ENCODE results near the gene CDKN1C. TPM values are rescaled to one million over a fixed set of nuclear protein-coding genes. Genes with fewer than 3 reads are reported as not detected.
A peak's percentile ranks its signal among the peaks of the same experiment; 100 is the strongest.

Gene CDKN1C
- total RNA-seq, 1 experiment from 2014 or later: 5.1 TPM

DNA sequence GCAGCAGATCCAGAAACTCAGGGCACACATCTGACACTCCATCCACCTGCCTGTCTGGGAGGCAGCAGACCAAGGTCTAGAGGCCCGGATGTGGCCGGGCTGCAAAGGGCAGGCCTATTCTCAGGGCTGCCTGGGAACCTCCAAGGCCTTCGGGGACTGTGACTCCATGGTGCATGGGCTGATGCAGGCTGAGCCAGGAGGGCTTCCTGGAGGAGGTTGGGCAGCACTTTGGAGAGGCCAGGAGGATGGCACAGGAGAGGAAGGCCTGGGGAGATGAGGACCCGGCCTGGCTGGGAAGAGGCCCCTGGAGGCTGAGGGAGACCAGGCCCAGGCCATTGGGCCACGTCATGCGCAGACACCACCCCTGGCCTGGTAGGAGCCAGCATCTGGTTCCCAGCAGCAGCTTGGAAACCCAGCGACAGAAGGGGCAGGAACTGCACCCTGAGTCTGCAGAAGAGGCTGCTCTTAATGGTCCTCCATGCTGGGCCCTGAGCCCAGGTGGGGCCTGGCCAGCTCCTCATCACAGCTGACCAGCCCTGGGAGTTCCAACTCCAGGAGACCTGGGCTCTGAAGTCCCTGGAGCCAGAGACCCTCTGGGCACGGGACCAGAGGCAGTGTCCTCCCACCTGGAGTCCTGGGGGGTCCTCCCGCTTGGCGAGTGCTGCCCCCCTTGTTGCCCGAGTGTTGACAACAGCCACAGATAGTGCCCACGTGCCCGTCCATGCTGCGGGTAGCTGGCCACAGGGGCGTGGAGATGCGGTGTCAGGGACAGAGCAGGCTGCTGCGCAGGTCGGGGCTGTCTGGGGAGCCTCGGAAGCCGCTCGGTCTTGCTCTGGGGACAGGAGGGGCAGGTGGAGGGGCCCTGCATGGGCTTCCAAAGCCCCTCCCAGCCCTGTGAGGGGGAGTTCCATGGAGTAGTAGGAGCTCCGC is 38.1 kb upstream of the CDKN1C start:
- DNase-seq (ENCODE audit: low read depth): no peak

- DNase-seq (ENCODE audit: low read depth): no peak
Measured at GRCh38 chr11:2922655-2923054, 37.1 kb upstream of the CDKN1C start.

- no peak for DNase-seq (ENCODE audit: low read depth)
Measured at GRCh38 chr11:2921742-2922493, 36.3 kb upstream of the CDKN1C start.

GRCh38 chr11:2921261-2921660 is 35.7 kb upstream of the CDKN1C start:
- DNase-seq (ENCODE audit: low read depth): no peak

GRCh38 chr11:2920343-2920742 is 34.8 kb upstream of the CDKN1C start:
- DNase-seq (ENCODE audit: low read depth): no peak

DNA sequence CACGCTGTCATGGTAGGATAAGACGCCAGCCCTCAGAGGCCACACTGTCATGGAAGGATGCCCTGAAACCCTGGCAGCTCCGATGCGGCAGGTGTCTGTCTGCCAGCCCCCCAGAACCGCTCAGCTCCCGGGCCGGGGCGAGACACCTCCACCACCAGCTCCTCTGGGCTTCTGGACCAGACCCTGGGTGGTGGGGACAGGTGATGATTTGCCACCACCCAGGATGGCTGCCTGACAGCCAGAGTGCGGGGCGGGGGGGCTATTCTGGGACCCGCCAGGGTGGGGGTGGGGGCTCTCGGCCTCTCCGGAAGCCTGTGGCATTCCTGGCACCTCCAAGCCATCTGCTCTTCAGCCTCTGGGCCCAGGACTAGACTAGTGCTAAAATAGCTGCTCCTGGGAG is 34.3 kb upstream of the CDKN1C start:
- DNase-seq (ENCODE audit: low read depth): no peak

- no peak for DNase-seq (ENCODE audit: low read depth)
Measured at GRCh38 chr11:2919188-2919587, 33.6 kb upstream of the CDKN1C start.

GRCh38 chr11:2917842-2918490 is 32.4 kb upstream of the CDKN1C start:
- DNase-seq (ENCODE audit: low read depth): no peak

DNA sequence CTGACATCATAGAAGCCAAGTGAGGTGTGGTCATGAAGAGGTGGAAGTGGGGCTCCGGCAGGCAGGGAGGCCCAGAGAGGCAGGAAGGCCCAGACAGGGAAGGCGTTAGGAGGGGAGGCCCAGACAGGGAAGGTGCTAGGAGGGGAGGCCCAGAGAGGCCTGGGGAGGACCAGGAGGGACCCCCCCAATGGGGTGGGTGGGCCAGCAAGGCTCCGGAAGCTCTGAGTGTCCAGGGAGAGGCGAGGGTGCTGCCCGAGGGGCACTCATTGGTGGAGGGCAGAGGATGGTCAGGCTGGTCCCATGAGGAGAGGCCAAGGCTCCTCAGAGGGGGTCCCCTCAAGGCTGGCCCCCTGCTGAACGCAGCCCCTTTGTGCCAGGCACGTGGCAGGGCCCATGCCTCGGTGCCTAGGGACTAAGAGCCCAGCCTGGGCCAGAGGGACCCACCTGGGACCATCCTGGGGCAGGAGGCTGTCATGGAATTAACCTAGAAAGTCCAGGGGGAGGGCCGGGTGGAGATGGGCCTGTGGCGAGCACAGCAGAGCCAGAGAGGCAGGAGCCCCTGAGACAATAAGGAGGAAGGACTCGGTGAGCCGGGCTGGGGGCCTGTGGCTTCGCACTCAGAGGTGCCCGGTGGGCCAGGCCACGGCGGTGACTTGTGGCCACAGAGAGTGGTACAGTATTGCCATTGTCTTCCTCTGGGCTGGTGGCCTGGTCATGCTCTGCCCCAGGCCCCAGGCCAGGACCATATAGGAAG is 31.5 kb upstream of the CDKN1C start:
- DNase-seq (ENCODE audit: low read depth): no peak

DNA sequence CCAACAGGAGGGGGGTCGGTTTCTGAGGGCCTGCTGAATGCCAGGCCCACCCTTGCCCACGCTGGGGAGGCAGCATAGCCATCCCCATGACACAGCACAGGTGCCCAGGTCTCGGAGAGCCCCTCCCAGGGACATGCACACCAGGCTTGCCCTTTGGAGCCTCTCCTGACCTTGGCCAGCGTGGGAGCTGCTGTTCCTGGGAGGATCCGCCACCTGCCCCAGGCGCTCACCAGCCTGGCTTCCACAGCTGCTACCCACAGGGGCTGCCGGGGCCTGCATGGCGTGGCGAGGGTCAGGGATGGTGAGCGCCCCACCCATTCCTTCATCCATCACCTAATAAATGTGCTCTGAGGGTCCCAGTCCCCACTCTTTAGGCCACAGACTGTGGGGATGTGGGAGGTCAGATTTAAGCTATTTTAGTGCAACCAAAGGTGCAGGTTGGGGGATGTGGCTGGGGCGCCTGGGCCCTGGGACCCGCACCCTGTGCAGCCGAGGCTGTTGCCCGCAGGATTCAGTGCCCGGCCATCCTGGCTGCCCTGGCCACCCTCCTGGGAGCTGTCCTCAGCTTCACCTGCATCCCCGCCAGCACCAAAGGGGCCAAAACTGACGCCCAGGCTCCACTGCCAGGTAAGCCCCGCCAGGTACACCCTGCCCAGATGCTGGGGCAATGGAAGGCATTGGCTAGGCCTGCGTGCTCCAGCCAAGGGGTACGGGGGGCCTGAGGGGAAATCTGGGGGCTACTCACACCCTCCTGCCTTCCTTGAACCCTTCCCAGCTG is 30.7 kb upstream of the CDKN1C start:
- DNase-seq (ENCODE audit: low read depth): no peak

DNA sequence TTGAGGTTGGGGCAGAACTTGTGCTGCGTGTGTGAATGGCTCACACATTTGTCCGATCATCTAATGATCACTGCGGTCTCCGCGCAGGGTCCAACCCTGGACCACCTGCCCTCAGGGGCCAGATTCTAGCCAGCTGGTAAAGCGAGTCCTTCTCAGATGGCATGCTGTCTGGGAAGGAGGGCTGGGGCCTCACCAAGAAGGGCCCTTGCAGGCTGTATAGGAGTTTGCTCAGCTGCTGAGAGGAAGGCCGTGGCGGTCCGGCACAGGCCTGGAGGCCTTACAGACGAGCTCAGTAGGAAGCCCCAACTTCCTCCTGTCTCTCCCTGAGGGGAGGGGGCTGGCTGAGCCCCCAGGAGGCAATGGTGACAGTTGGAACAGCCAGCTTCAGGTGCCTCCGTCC is 29.9 kb upstream of the CDKN1C start:
- DNase-seq (ENCODE audit: low read depth): no peak

DNA sequence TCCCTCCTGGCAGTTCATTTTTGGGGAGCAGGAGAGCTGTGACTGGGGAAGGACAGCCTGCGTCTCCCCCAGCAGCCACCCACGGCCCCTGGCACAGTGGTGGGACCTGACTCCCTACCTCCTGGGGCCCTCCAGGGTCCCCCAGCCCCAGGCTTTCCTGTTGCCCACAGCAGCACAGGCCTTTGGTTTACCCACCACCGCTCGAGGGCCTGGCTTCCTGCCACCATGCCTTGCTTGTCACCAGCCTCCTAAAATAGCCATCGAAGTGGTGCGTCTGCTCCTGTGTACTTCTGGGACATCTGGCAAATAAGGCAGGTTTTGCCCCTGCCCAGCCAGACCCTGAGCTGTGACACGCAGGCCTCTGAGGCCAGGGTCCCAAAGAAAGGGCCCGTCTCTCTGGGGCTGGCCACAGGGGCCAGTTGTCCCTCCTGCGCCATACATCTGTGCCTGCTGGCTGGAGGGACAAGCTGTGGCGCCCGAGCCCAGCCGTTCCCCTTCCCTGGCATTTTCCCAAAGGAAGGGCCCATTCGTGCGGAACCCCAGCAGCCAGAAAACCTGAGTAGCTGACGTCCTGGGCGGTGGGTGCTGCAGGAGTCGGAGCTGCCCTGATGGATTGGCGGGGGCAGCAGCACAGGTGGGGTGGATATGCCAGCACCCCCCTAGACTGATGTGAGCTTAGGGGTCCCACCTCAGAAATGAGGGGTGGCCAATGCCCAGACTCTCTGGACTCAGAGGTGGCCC is 29.1 kb upstream of the CDKN1C start:
- no peak for DNase-seq (ENCODE audit: low read depth)

GRCh38 chr11:2913776-2914175 is 28.2 kb upstream of the CDKN1C start:
- no peak for DNase-seq (ENCODE audit: low read depth)

DNA sequence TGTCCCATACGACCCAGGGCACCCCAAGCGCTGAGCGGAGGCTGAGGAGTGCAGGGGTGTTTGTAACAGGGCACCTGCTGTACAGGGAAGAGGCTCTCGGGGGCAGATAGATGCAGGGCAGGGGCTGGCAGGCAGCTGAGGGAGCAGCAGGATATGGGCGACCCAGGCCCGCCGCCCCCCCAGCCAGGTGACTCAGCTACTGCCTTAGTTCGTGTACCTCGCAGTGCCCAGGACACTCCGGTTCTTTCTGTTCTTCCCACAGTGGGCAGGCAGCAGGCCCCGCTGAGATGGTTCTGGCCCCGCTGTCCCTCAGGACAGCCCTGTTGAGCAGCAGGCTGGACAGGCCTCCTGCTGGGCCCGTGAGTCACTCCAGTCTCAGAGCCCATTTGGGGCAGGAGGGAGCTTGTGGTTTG is 27.4 kb upstream of the CDKN1C start:
- DNase-seq (ENCODE audit: low read depth): peak; percentile 65

GRCh38 chr11:2912498-2912897 is 26.9 kb upstream of the CDKN1C start:
- DNase-seq (ENCODE audit: low read depth): peak; percentile 93

DNA sequence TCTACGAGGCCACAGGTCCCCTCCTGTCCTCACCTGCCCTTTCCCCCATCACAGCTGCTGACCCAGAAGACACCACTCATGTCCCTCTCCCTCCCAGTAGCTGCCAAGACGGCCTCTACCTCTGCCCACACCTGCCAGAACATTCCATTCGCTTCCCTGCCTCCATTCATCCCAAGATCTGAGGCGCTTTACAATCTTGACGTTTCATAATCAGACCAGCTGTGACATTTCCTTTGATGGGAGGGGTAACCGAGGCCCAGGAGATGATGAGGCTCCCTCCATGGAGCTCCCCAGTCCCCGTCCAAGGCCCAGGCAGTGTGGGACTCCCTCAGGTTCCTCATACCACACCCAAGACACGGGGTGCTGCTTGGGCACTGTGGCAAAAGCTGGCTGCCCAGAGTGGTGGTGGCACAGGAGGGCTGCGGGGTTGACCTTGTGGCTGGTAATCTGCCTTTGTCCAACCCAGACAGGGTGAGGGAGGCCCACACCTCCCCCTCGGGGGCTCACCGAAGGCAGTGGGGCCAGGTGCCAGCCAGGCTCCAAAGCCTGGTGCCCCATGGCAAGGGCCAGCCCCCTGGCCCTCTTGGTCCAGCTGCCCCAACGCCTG is 26.3 kb upstream of the CDKN1C start:
- DNase-seq (ENCODE audit: low read depth): no peak

- no peak for DNase-seq (ENCODE audit: low read depth)
Measured at GRCh38 chr11:2911088-2911784, 25.7 kb upstream of the CDKN1C start.

GRCh38 chr11:2910401-2910955 is 24.9 kb upstream of the CDKN1C start:
- DNase-seq (ENCODE audit: low read depth): no peak

Data from Daoy (cell line).